ENCODE data around the gene CNTRL. TPM values are rescaled to one million over a fixed set of nuclear protein-coding genes. Genes with fewer than 3 reads are reported as not detected.

The CNTRL gene
- 10 to 100 TPM; 11.7 to 12.0 TPM for total RNA-seq

GRCh38 chr9:121074370-121075250, at the start of gene CNTRL:
CNTRL (plus strand) TSS chr9:121074955; CDS start chr9:121088327, 13,372 bp downstream.

GRCh38 chr9:121050128-121050988, 24.4 kb upstream of the CNTRL start, which contains the start of gene C5:
C5 (minus strand) TSS chr9:121050275; CDS start chr9:121050246, 29 bp downstream.

GRCh38 chr9:121201738-121202533, 127.2 kb downstream of the CNTRL start, which contains the start of gene RAB14:
RAB14 (minus strand) TSS chr9:121201869; CDS start chr9:121193412, 8,457 bp downstream.

Small RNA genes lying within 50 kb of the gene (small RNA-seq; reads per million reads assigned to genes)
- 0.12 to 0.21 reads per million in 2 donors for gene RN7SL181P

Other genes with a start within 250 kb of the CNTRL start
- 10 to 100 TPM; 20.6 to 22.6 TPM for gene PSMD5, start 232.0 kb upstream of the CNTRL start, total RNA-seq
- 10 to 100 TPM; 24.4 to 72.3 TPM for gene PHF19, start 197.8 kb upstream of the CNTRL start, total RNA-seq
- 1 to 10 TPM in 1 of 2 donors, under 1 TPM in 1; 1.00 to 3.4 TPM for gene TRAF1, start 148.2 kb upstream of the CNTRL start, total RNA-seq
- gene C5, start 24.7 kb upstream of the CNTRL start, total RNA-seq = 1 to 10 TPM; 1.4 to 2.7 TPM
- gene RAB14, start 126.9 kb downstream of the CNTRL start, total RNA-seq = 10 to 100 TPM; 25.1 to 36.0 TPM
- 100 to 1,000 TPM; 299 to 355 TPM for gene GSN, start 193.2 kb downstream of the CNTRL start, total RNA-seq